SK-N-MC (cell line): ENCODE data around the gene RD3L.

ENCODE experiments used
- DNase-seq: peaks from one replicate; pipeline ENCODE4 v3.0.0-alpha.2; 2011; ENCODE audit warnings: low read depth, low spot score
- H3K27ac ChIP-seq: fragments of 200-600 bp; sonication (generic); 2 replicates; pipeline ENCODE4 v1.5.1; 2016; ENCODE audit warnings: mixed run types
- H3K36me3 ChIP-seq: fragments of 200-600 bp; sonication (generic); 2 replicates; pipeline ENCODE4 v1.6.1; 2017; ENCODE audit warnings: antibody characterized with exemption, low read length, mixed read lengths; ENCODE audit not compliant: insufficient read depth
- H3K4me3 ChIP-seq: fragments of 200-600 bp; sonication (generic); 2 replicates; pipeline ENCODE4 v1.5.1; 2016
- H3K9ac ChIP-seq: fragments of 200-600 bp; sonication (generic); 2 replicates; pipeline ENCODE4 v1.8.0; 2017; ENCODE audit warnings: mixed run types, mixed read lengths; ENCODE audit not compliant: insufficient read length
- H3K9me3 ChIP-seq: fragments of 200-600 bp; sonication (generic); 2 replicates; pipeline ENCODE4 v1.6.1; 2017; ENCODE audit warnings: low read depth, mild to moderate bottlenecking, antibody characterized with exemption, low read length, moderate library complexity, mixed read lengths
- EZH2 ChIP-seq: fragments of 200-600 bp; sonication (generic); IDR thresholded peaks from one replicate; pipeline ENCODE4 v1.6.1; 2017; ENCODE audit warnings: antibody characterized with exemption
- FOXP2 ChIP-seq: optimal IDR thresholded peaks from 2 replicates; pipeline ENCODE3; 2011; ENCODE audit warnings: mild to moderate bottlenecking, moderate library complexity; ENCODE audit not compliant: insufficient read depth; ENCODE audit errors: extremely low read length, control extremely low read depth
- POLR2AphosphoS5 ChIP-seq: IDR thresholded peaks from 2 replicates; pipeline ENCODE4 v1.6.1; 2012; ENCODE audit warnings: mild to moderate bottlenecking, low read depth, low read length, borderline replicate concordance

The RD3L gene

GRCh38 chr14:103904493-103905107 is 37.7 kb downstream of the RD3L start:
- Histone ChIP-seq H3K9me3 (no peaks in the 10 kb centered on the region), H3K27ac (peak overlapping the region; percentile 48; the same call in 1 of the 2 replicates), H3K36me3 (no peaks in the 10 kb centered on the region), H3K9ac (no peak overlapping the region), H3K4me3 (no peak overlapping the region)
- no peak for DNase-seq
- TF ChIP-seq POLR2AphosphoS5 (no peak), EZH2 (no peak), FOXP2 (no peak)

- Histone ChIP-seq H3K4me3 (no peak overlapping the region), H3K9ac (no peak overlapping the region), H3K36me3 (no peaks in the 10 kb centered on the region), H3K27ac (no peak overlapping the region), H3K9me3 (no peaks in the 10 kb centered on the region)
- no peak for DNase-seq
- TF ChIP-seq FOXP2 (no peak), POLR2AphosphoS5 (no peak), EZH2 (no peak)
Observed at GRCh38 chr14:103899833-103900232, 42.5 kb downstream of the RD3L start.

- H3K9ac ChIP-seq: no peak overlapping the region
- no peak overlapping the region for H3K27ac ChIP-seq
- no peak for TF ChIP-seq POLR2AphosphoS5
- TF ChIP-seq EZH2: no peak
- TF ChIP-seq FOXP2: no peak
- H3K36me3 ChIP-seq: no peaks in the 10 kb centered on the region
- no peak for DNase-seq
- no peaks in the 10 kb centered on the region for H3K9me3 ChIP-seq
- no peak overlapping the region for H3K4me3 ChIP-seq
Observed at GRCh38 chr14:103899316-103899715, 43.0 kb downstream of the RD3L start.

GRCh38 chr14:103898711-103899110 is 43.6 kb downstream of the RD3L start:
- H3K27ac ChIP-seq: no peak overlapping the region
- H3K4me3 ChIP-seq: no peak overlapping the region
- H3K9ac ChIP-seq: no peak overlapping the region
- no peak for DNase-seq
- no peaks in the 10 kb centered on the region for H3K36me3 ChIP-seq
- no peaks in the 10 kb centered on the region for H3K9me3 ChIP-seq
- no peak for TF ChIP-seq FOXP2
- no peak for TF ChIP-seq POLR2AphosphoS5
- no peak for TF ChIP-seq EZH2

GRCh38 chr14:103898204-103898603 is 44.1 kb downstream of the RD3L start:
- TF ChIP-seq POLR2AphosphoS5: no peak
- TF ChIP-seq EZH2: no peak
- no peak for TF ChIP-seq FOXP2
- Histone ChIP-seq H3K36me3 (no peaks in the 10 kb centered on the region), H3K27ac (no peak overlapping the region), H3K9me3 (no peaks in the 10 kb centered on the region), H3K4me3 (no peak overlapping the region), H3K9ac (no peak overlapping the region)
- DNase-seq: no peak

- TF ChIP-seq POLR2AphosphoS5 (no peak), FOXP2 (no peak), EZH2 (no peak)
- DNase-seq: no peak
- Histone ChIP-seq H3K9ac (no peak overlapping the region), H3K9me3 (no peaks in the 10 kb centered on the region), H3K36me3 (no peaks in the 10 kb centered on the region), H3K27ac (no peak overlapping the region), H3K4me3 (no peak overlapping the region)
Observed at GRCh38 chr14:103897075-103897947, 45.0 kb downstream of the RD3L start.

- Histone ChIP-seq H3K9ac (no peak overlapping the region), H3K36me3 (no peaks in the 10 kb centered on the region), H3K4me3 (no peak overlapping the region), H3K27ac (no peak overlapping the region), H3K9me3 (no peaks in the 10 kb centered on the region)
- no peak for DNase-seq
- no peak for TF ChIP-seq FOXP2
- TF ChIP-seq EZH2: no peak
- no peak for TF ChIP-seq POLR2AphosphoS5
Observed at GRCh38 chr14:103896578-103896977, 45.8 kb downstream of the RD3L start.

GRCh38 chr14:103894723-103895059 is 47.6 kb downstream of the RD3L start:
- no peak overlapping the region for H3K9ac ChIP-seq
- TF ChIP-seq FOXP2 (no peak), POLR2AphosphoS5 (no peak), EZH2 (no peak)
- H3K4me3 ChIP-seq: no peak overlapping the region
- no peaks in the 10 kb centered on the region for H3K9me3 ChIP-seq
- H3K36me3 ChIP-seq: no peaks in the 10 kb centered on the region
- no peak for DNase-seq
- H3K27ac ChIP-seq: no peak overlapping the region

- no peak for DNase-seq
- TF ChIP-seq FOXP2 (no peak), EZH2 (no peak), POLR2AphosphoS5 (no peak)
- no peak overlapping the region for H3K9ac ChIP-seq
Observed at GRCh38 chr14:103894034-103894722, 48.2 kb downstream of the RD3L start.

More at GRCh38 chr14:103894034-103894722, 48.2 kb downstream of the RD3L start:
- Histone ChIP-seq H3K27ac (no peak overlapping the region), H3K9me3 (no peaks in the 10 kb centered on the region), H3K36me3 (no peaks in the 10 kb centered on the region), H3K4me3 (no peak overlapping the region)
